ENCODE results near the gene PTPRM. TPM values are rescaled to one million over a fixed set of nuclear protein-coding genes. Genes with fewer than 3 reads are reported as not detected.

The PTPRM gene
- total RNA-seq, 1 experiment from 2014 or later, result 6.2 TPM

GRCh38 chr18:7658701-7659100, 91.6 kb downstream of the PTPRM start:
- Histone ChIP-seq H4K8ac (replicated peaks; ENCODE audit: insufficient read length, low read depth, low read length) (no peak overlapping the region), H3K9ac (ENCODE audit: extremely low read depth, insufficient read length, low read length) (no peak overlapping the region), H4K20me1 (ENCODE audit: control insufficient read depth, insufficient read depth, insufficient read length) (no peaks in the 10 kb centered on the region), H3K4me1 (ENCODE audit: insufficient read depth, low read length) (no peaks in the 10 kb centered on the region; the same call in 1 of the 2 replicates), H3K79me1 (ENCODE audit: insufficient read depth, low read depth, low read length, poor library complexity, severe bottlenecking) (no peaks in the 10 kb centered on the region), H3K27ac (ENCODE audit: insufficient read length, low read depth, low read length) (no peak overlapping the region), H3K4ac (ENCODE audit: low read depth, low read length) (no peak overlapping the region), H3K9me3 (ENCODE audit: control insufficient read depth, low read depth, low read length) (no peaks in the 10 kb centered on the region), H3K23me2 (ENCODE audit: insufficient read length, low read depth, low read length, poor library complexity, severe bottlenecking) (no peaks in the 10 kb centered on the region), H2AFZ (ENCODE audit: low read length) (no peak overlapping the region), H2BK15ac (ENCODE audit: low read depth, low read length) (no peak overlapping the region), H3K18ac (ENCODE audit: insufficient read length, low read depth, low read length) (no peak overlapping the region), H2BK5ac (ENCODE audit: insufficient read length, low read length) (no peak overlapping the region), H3K4me2 (ENCODE audit: insufficient read depth, insufficient read length, low read length) (no peak overlapping the region), H4K5ac (ENCODE audit: insufficient read length, low read depth, low read length) (no peak overlapping the region), H3T11ph (ENCODE audit: low read length) (no peak overlapping the region), H3K23ac (ENCODE audit: insufficient read length, low read depth, low read length) (no peak overlapping the region), H4K91ac (ENCODE audit: insufficient read length, low read depth, low read length) (no peak overlapping the region), H2BK20ac (ENCODE audit: low read depth, low read length, poor library complexity, severe bottlenecking) (no peak overlapping the region), H2AK5ac (ENCODE audit: insufficient read length, low read length) (no peak overlapping the region), H2BK12ac (ENCODE audit: insufficient read length, low read depth, low read length) (no peak overlapping the region), H3K14ac (ENCODE audit: insufficient read depth, low read length) (no peak overlapping the region), H3K27me3 (ENCODE audit: insufficient read depth, low read length) (no peaks in the 10 kb centered on the region), H3K56ac (ENCODE audit: insufficient read length, low read depth, low read length) (no peak overlapping the region), H2BK120ac (ENCODE audit: low read depth, low read length, poor library complexity, severe bottlenecking) (no peak overlapping the region), H3K79me2 (ENCODE audit: insufficient read depth, low read length) (no peaks in the 10 kb centered on the region)
- H3K27me3 Mint-ChIP-seq (ENCODE audit: low read depth), result no peaks in the 10 kb centered on the region
- no peaks in the 10 kb centered on the region for H3K36me3 Mint-ChIP-seq (ENCODE audit: insufficient read depth in 1 of 3, low read depth in 3 of 3)
- H3K4me3 Mint-ChIP-seq, result no peak overlapping the region
- TF ChIP-seq, protein P1, sequence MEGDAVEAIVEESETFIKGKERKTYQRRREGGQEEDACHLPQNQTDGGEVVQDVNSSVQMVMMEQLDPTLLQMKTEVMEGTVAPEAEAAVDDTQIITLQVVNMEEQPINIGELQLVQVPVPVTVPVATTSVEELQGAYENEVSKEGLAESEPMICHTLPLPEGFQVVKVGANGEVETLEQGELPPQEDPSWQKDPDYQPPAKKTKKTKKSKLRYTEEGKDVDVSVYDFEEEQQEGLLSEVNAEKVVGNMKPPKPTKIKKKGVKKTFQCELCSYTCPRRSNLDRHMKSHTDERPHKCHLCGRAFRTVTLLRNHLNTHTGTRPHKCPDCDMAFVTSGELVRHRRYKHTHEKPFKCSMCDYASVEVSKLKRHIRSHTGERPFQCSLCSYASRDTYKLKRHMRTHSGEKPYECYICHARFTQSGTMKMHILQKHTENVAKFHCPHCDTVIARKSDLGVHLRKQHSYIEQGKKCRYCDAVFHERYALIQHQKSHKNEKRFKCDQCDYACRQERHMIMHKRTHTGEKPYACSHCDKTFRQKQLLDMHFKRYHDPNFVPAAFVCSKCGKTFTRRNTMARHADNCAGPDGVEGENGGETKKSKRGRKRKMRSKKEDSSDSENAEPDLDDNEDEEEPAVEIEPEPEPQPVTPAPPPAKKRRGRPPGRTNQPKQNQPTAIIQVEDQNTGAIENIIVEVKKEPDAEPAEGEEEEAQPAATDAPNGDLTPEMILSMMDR (conservative IDR thresholded peaks at IDR 0.05), result no peak
- no peaks in the 10 kb centered on the region for H3K9me3 Mint-ChIP-seq
- peaks cover 13 to 14% of the 10 kb centered on the region in 2 experiments for H3K4me1 Mint-ChIP-seq
- no CpG with 5 or more reads among the region's 1 CpG for WGBS (ENCODE audit: extremely low coverage, insufficient read length, low lambda C conversion rate)
- DNase-seq, result no peak
- no peak overlapping the region for H3K27ac Mint-ChIP-seq
